GM12878 (cell line): ENCODE data around the gene SRCAP. TPM values are rescaled to one million over a fixed set of nuclear protein-coding genes. Genes with fewer than 3 reads are reported as not detected.

ENCODE experiments used
- ATAC-seq: fragments of 200-7000 bp; cut with Tn5 transposase; 3 replicates; pipeline ENCODE4 v1.9.1; 2020; ENCODE audit warnings: mild to moderate bottlenecking, moderate library complexity
- BruUV-seq: library from RNA; stranded (reverse); fragments of 400-500 nt; replicated peaks from 2 replicates; lab custom pipeline; 2021; lab: Mats Ljungman, UMichigan
- CTCF ChIA-PET: fragments of 300-600 bp; sonication (Branson Sonifier 250); formaldehyde crosslinking; extraction: SDS; loops from one replicate; lab custom pipeline; 2021; ENCODE audit warnings: inconsistent platforms; lab: Yijun Ruan, JAX
- POLR2A ChIA-PET: fragments of 350-600 bp; formaldehyde crosslinking; extraction: SDS; loops from one replicate; lab custom pipeline; 2021; ENCODE audit warnings: inconsistent platforms; lab: Charles Lee
- RAD21 ChIA-PET: fragments of 300-600 bp; sonication (Branson Sonifier 250); formaldehyde crosslinking; loops from one replicate; lab custom pipeline; 2023; ENCODE audit warnings: antibody characterized with exemption; ENCODE audit not compliant: unreplicated experiment; lab: Charles Lee
- SMC1A ChIA-PET: fragments of 300-600 bp; sonication (Branson Sonifier 250); formaldehyde crosslinking; loops from one replicate; lab custom pipeline; 2023; ENCODE audit not compliant: unreplicated experiment, uncharacterized antibody; lab: Charles Lee
- DNase-seq: peaks from one replicate; pipeline ENCODE4 v3.0.0-alpha.2; 2011; ENCODE audit warnings: low read depth, low spot score
- FAIRE-seq: peaks from 3 replicates; lab custom pipeline; 2011; peaks lifted over from hg19 to GRCh38; lab: Jason Lieb, UNC
- H2AFZ ChIP-seq: 2 replicates; pipeline ENCODE4 v1.6.0; 2011; ENCODE audit warnings: low read depth, low read length, control low read depth; ENCODE audit not compliant: control insufficient read depth
- H3K27ac ChIP-seq: 2 replicates; pipeline ENCODE4 v1.5.1; 2011; ENCODE audit warnings: control low read depth; ENCODE audit not compliant: control insufficient read depth, insufficient read depth
- H3K27me3 ChIP-seq, 2 experiments: replicated peaks in 1 of 2; 2 replicates each; pipeline versions ENCODE4 v1.6.0 to v1.6.1; 2011; ENCODE audit warnings: low read length in 1 of 2; ENCODE audit not compliant: control insufficient read depth in 2 of 2, insufficient read depth in 2 of 2
- H3K36me3 ChIP-seq, 2 experiments: 2 replicates each; pipeline ENCODE4 v1.5.1; 2011; ENCODE audit warnings: low read length in 1 of 2; ENCODE audit not compliant: control insufficient read depth in 2 of 2, insufficient read depth in 2 of 2
- H3K4me1 ChIP-seq: 2 replicates; pipeline ENCODE4 v1.6.1; 2011; ENCODE audit warnings: mild to moderate bottlenecking, low read length, moderate library complexity, mixed read lengths; ENCODE audit not compliant: control insufficient read depth, insufficient read depth
- H3K4me2 ChIP-seq: 2 replicates; pipeline ENCODE4 v1.6.0; 2011; ENCODE audit warnings: control low read depth; ENCODE audit not compliant: control insufficient read depth, insufficient read depth
- H3K4me3 ChIP-seq: fragments of 200-600 bp; sonication (generic); 2 replicates; pipeline ENCODE4 v1.5.1; 2016
- H3K79me2 ChIP-seq: 2 replicates; pipeline ENCODE4 v1.6.0; 2011; ENCODE audit warnings: low read length; ENCODE audit not compliant: control insufficient read depth, insufficient read depth
- H3K9ac ChIP-seq: 2 replicates; pipeline ENCODE4 v1.8.0; 2011; ENCODE audit warnings: low read length, control low read depth, mixed read lengths; ENCODE audit not compliant: control insufficient read depth, insufficient read depth
- H3K9me3 ChIP-seq: replicated peaks from 3 replicates; pipeline ENCODE4 v1.5.1; 2011; ENCODE audit warnings: mild to moderate bottlenecking, low read length; ENCODE audit not compliant: control insufficient read depth, insufficient read depth
- H4K20me1 ChIP-seq: 2 replicates; pipeline ENCODE4 v1.6.0; 2011; ENCODE audit not compliant: control insufficient read depth, insufficient read depth
- ETV6 ChIP-seq, 2 experiments: fragments of 450-650 bp in 1 of 2; IDR thresholded peaks in 1 of 2; conservative IDR thresholded peaks in 1 of 2; 2 replicates each; pipeline ENCODE4 v1.6.1; 2014; ENCODE audit warnings: antibody characterized with exemption in 1 of 2, borderline replicate concordance in 1 of 2, low read depth in 1 of 2, mild to moderate bottlenecking in 1 of 2, moderate library complexity in 1 of 2
- EZH2 ChIP-seq: IDR thresholded peaks from 2 replicates; pipeline ENCODE4 v1.6.1; 2012; ENCODE audit warnings: low read depth, mild to moderate bottlenecking, control low read depth, inconsistent platforms, low read length, borderline replicate concordance; ENCODE audit not compliant: control insufficient read depth
- GABPA ChIP-seq: IDR thresholded peaks from 2 replicates; pipeline ENCODE4 v1.6.1; 2014; ENCODE audit warnings: antibody characterized with exemption, low read depth, mild to moderate bottlenecking, inconsistent platforms
- GATAD2B ChIP-seq: fragments of 450-650 bp; conservative IDR thresholded peaks from 2 replicates; pipeline ENCODE4 v1.6.1; 2017; ENCODE audit warnings: low read depth, mild to moderate bottlenecking, moderate library complexity
- MXI1 ChIP-seq: fragments of 150-350 bp; IDR thresholded peaks from 2 replicates; pipeline ENCODE4 v1.6.1; 2011; ENCODE audit warnings: low read depth, mild to moderate bottlenecking, inconsistent platforms, low read length, improper control_type of control experiment
- NRF1 ChIP-seq: conservative IDR thresholded peaks from 2 replicates; pipeline ENCODE4 v1.6.1; 2011; ENCODE audit warnings: mild to moderate bottlenecking, low read depth, low read length, improper control_type of control experiment
- POLR2A ChIP-seq: IDR thresholded peaks from 2 replicates; pipeline ENCODE4 v1.6.1; 2011; ENCODE audit warnings: low read depth, mild to moderate bottlenecking, low read length
- RCOR1 ChIP-seq: conservative IDR thresholded peaks from 2 replicates; pipeline ENCODE4 v1.6.1; 2012; ENCODE audit warnings: low read depth, low read length, improper control_type of control experiment
- ZNF592 ChIP-seq: fragments of 450-650 bp; IDR thresholded peaks from 2 replicates; pipeline ENCODE4 v1.6.1; 2017; ENCODE audit warnings: mild to moderate bottlenecking, moderate library complexity
- ZNF622 ChIP-seq: fragments of 450-650 bp; IDR thresholded peaks from 2 replicates; pipeline ENCODE4 v1.6.1; 2017; ENCODE audit warnings: mild to moderate bottlenecking, inconsistent platforms
- WGBS: methylation state at CpG from one replicate; pipeline ENCODE4 v1.1.6; 2016; ENCODE audit warnings: low lambda C conversion rate; ENCODE audit not compliant: insufficient replicate concordance, insufficient coverage; ENCODE audit errors: missing lambda C conversion rate; 5-methylcytosine and 5-hydroxymethylcytosine counted together
- in situ Hi-C: fragments of 300-500 bp; cut with MboI; formaldehyde crosslinking; loops from 9 replicates; pipeline ENCODE4 v1.14.3; 2018; ENCODE audit warnings: mixed read lengths
- intact Hi-C: fragments of 100-400 bp; cut with micrococcal nuclease; formaldehyde crosslinking; loops from one replicate; pipeline ENCODE4 v1.14.2; 2022; ENCODE audit not compliant: unreplicated experiment
- polyA plus RNA-seq, 11 experiments: library from polyadenylated mRNA; depleted of rRNA in 4 of 11; unstranded in 6 of 11; stranded (reverse) in 5 of 11; fragments of >200 nt; fragmentation: Nextera tagmentation in 4 of 11; fragmentation: Illumina TruSeq in 1 of 11; extraction: Ambion mirVana in 4 of 11; extraction: Trizol in 1 of 11; gene quantifications; 1 replicate in 1 of 11; 2 replicates in 10 of 11; pipeline versions ENCODE4 v1.2.1 to v1.2.3, GENCODE V29; 2011 to 2016; ENCODE audit warnings: inconsistent platforms in 2 of 11, missing spikeins in 2 of 11, low read depth in 1 of 11
- total RNA-seq, 4 experiments: library from RNA; depleted of rRNA in 3 of 4; stranded (reverse); fragments of >200 nt in 3 of 4; fragmentation: Illumina TruSeq in 1 of 4; extraction: Trizol in 1 of 4; gene quantifications; 2 replicates each; pipeline versions ENCODE4 v1.2.1 to v1.2.3, GENCODE V29; 2013 to 2021
- TF ChIP-seq, protein P1 (sequence below): fragments of 450-650 bp; IDR thresholded peaks from 2 replicates; pipeline ENCODE4 v1.6.1; 2018; ENCODE audit warnings: borderline replicate concordance, mild to moderate bottlenecking; ENCODE audit not compliant: partially characterized antibody
- TF ChIP-seq, protein P2 (sequence below): IDR thresholded peaks from 2 replicates; pipeline ENCODE4 v1.6.1; 2012; ENCODE audit warnings: improper control_type of control experiment, low read depth, low read length; ENCODE audit not compliant: insufficient replicate concordance

SRCAP gene
- total and polyA plus RNA-seq, 10 of the 15 experiments (the other 5 are each of a cell fraction or from before 2014, with no cell fraction given), result 0.24 to 58.4 (median 11.6) TPM

- Histone ChIP-seq H2AFZ (no peak overlapping the region), H3K9ac (no peak overlapping the region), H3K36me3 (peaks cover 52 to 54% of the 10 kb centered on the region in 2 experiments), H3K9me3 (no peaks in the 10 kb centered on the region), H3K4me1 (no peaks in the 10 kb centered on the region), H4K20me1 (no peaks in the 10 kb centered on the region), H3K79me2 (no peaks in the 10 kb centered on the region; the same call in 1 of the 2 replicates), H3K4me3 (no peak overlapping the region), H3K4me2 (no peak overlapping the region), H3K27ac (no peak overlapping the region), H3K27me3 (no peaks in the 10 kb centered on the region)
- FAIRE-seq (no peak), ATAC-seq (no peak), DNase-seq (no peak)
- CTCF ChIA-PET, result interaction anchor here (1.2 to 1.3 kb wide), 2 partner anchors 10 to 26 kb away, joined by 3 to 6 read pairs; partner anchors contain the start of gene PHKG2
- POLR2A ChIA-PET, result no interaction called here
- SMC1A ChIA-PET, result no interaction called here
- no TSS peak for BruUV-seq
- 93% methylated on average over 8 of the region's 8 CpGs for WGBS
- intact Hi-C loops, result no loop called here
- in situ Hi-C loops, result no loop called here
- RAD21 ChIA-PET, result no interaction called here
- TF ChIP-seq, protein P1, sequence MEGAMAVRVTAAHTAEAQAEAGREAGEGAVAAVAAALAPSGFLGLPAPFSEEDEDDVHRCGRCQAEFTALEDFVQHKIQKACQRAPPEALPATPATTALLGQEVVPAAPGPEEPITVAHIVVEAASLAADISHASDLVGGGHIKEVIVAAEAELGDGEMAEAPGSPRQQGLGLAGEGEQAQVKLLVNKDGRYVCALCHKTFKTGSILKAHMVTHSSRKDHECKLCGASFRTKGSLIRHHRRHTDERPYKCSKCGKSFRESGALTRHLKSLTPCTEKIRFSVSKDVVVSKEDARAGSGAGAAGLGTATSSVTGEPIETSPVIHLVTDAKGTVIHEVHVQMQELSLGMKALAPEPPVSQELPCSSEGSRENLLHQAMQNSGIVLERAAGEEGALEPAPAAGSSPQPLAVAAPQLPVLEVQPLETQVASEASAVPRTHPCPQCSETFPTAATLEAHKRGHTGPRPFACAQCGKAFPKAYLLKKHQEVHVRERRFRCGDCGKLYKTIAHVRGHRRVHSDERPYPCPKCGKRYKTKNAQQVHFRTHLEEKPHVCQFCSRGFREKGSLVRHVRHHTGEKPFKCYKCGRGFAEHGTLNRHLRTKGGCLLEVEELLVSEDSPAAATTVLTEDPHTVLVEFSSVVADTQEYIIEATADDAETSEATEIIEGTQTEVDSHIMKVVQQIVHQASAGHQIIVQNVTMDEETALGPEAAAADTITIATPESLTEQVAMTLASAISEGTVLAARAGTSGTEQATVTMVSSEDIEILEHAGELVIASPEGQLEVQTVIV, result no peak
- TF ChIP-seq, protein P2, sequence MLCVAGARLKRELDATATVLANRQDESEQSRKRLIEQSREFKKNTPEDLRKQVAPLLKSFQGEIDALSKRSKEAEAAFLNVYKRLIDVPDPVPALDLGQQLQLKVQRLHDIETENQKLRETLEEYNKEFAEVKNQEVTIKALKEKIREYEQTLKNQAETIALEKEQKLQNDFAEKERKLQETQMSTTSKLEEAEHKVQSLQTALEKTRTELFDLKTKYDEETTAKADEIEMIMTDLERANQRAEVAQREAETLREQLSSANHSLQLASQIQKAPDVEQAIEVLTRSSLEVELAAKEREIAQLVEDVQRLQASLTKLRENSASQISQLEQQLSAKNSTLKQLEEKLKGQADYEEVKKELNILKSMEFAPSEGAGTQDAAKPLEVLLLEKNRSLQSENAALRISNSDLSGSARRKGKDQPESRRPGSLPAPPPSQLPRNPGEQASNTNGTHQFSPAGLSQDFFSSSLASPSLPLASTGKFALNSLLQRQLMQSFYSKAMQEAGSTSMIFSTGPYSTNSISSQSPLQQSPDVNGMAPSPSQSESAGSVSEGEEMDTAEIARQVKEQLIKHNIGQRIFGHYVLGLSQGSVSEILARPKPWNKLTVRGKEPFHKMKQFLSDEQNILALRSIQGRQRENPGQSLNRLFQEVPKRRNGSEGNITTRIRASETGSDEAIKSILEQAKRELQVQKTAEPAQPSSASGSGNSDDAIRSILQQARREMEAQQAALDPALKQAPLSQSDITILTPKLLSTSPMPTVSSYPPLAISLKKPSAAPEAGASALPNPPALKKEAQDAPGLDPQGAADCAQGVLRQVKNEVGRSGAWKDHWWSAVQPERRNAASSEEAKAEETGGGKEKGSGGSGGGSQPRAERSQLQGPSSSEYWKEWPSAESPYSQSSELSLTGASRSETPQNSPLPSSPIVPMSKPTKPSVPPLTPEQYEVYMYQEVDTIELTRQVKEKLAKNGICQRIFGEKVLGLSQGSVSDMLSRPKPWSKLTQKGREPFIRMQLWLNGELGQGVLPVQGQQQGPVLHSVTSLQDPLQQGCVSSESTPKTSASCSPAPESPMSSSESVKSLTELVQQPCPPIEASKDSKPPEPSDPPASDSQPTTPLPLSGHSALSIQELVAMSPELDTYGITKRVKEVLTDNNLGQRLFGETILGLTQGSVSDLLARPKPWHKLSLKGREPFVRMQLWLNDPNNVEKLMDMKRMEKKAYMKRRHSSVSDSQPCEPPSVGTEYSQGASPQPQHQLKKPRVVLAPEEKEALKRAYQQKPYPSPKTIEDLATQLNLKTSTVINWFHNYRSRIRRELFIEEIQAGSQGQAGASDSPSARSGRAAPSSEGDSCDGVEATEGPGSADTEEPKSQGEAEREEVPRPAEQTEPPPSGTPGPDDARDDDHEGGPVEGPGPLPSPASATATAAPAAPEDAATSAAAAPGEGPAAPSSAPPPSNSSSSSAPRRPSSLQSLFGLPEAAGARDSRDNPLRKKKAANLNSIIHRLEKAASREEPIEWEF, result no peak
- TF ChIP-seq ZNF622 (no peak), ZNF592 (no peak), ETV6 (conservative IDR thresholded peaks at IDR 0.05 in 1 of 2, IDR thresholded peaks at IDR 0.05 in 1 of 2; ENCODE audit: borderline replicate concordance in 1 of 2, low read depth in 1 of 2) (no peak), POLR2A (no peak), GATAD2B (no peak), MXI1 (no peak), EZH2 (no peak), RCOR1 (no peak), GABPA (no peak), NRF1 (no peak)
Observed at GRCh38 chr16:30721167-30721566, 22.2 kb downstream of the SRCAP start.
